CD4-positive, alpha-beta T cell treated with Interferon gamma for 1 hour (primary cell): Measurements from ENCODE around the gene PTH2.
"Not testable (repeated sequence)": the region's sequence is repeated elsewhere in the genome, so short reads cannot be mapped to it uniquely, and the experiment has no call there.

ENCODE experiments used
- DNase-seq: peaks from one replicate; pipeline ENCODE4 v3.0.0-alpha.2; 2020

PTH2 gene

GRCh38 chr19:49447485-49448431 is 24.5 kb upstream of the PTH2 start:
- no peak for DNase-seq

GRCh38 chr19:49445997-49446396 is 22.8 kb upstream of the PTH2 start:
- DNase-seq, result no peak

DNA sequence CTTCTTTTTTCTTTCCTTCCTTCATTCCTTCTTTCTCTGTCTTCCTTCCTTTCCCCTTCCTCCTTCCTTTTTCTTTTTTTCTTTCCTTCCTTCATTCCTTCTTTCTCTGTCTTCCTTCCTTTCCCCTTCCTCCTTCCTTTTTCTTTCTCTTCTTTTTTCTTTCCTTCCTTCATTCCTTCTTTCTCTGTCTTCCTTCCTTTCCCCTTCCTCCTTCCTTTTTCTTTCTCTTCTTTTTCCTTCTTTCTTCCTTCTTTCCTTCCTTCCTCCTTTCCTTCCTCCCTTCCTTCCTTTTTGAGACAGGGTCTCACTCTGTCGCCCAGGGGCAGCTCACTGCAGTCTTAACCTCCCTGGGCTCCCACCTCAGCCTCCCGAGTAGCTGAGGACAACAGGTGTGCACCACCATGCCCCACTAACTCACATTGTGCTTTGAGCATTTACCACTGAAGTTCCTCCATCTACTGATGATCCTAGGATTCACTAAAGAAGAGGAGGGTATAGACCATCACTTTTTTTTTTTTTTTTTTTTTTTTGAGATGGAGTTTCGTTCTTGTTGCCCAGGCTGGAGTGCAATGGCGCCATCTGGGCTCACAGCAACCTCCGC is 21.0 kb upstream of the PTH2 start:
- not testable (repeated sequence) for DNase-seq

- peak; percentile 92 for DNase-seq
These were observed 20.3 kb upstream of the PTH2 start for GRCh38 chr19:49443366-49444099.

DNA sequence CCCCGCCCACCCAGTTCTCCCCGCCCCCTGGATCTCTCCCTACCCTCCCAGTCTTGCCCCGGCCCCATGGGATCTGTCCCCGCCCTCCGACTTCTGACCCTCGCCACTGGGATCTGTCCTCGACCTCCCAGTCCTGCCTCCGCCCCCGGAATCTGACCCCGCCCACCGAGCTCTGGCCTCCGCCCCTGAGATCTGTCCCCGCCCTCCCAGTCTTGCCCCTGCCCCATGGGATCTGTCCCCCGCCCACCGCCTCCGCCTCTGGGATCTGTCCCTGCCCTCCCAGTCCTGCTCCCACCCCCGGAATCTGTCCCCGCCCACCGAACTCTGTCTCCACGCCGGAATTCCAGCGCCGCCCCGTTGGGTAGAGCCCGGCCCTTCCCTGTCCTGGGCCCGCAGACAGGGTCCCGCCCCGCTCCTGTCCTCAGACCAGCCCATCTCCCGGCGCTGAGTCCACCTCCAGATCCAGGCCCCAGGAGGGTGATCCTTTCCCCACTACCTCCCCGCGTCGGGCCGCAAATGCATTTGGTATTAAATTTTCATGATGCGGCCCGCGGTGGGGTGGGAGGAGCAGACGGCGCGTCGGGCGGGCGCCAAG is 19.6 kb upstream of the PTH2 start:
- DNase-seq, result peak; percentile 42

GRCh38 chr19:49442354-49442753 is 19.1 kb upstream of the PTH2 start:
- DNase-seq, result no peak

DNA sequence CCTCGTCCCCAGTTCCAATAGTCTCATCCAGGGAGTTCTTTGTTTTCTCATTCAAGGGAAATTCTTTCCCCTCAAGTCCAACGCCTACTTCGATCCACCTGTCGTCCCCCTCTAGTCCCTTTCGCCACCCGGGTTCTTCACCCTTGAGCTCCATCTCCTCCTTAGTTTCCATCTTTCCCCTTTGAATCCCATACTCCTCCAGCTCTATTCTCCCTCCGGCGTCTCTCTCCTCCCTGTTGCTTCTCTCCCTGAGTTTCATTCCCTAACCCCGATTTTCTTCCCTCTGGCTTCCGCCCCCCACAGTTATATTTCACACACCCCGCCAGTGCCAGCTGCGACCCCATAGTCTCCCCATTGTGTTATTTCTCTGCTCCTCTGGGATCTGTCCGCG is 18.7 kb upstream of the PTH2 start:
- no peak for DNase-seq

DNA sequence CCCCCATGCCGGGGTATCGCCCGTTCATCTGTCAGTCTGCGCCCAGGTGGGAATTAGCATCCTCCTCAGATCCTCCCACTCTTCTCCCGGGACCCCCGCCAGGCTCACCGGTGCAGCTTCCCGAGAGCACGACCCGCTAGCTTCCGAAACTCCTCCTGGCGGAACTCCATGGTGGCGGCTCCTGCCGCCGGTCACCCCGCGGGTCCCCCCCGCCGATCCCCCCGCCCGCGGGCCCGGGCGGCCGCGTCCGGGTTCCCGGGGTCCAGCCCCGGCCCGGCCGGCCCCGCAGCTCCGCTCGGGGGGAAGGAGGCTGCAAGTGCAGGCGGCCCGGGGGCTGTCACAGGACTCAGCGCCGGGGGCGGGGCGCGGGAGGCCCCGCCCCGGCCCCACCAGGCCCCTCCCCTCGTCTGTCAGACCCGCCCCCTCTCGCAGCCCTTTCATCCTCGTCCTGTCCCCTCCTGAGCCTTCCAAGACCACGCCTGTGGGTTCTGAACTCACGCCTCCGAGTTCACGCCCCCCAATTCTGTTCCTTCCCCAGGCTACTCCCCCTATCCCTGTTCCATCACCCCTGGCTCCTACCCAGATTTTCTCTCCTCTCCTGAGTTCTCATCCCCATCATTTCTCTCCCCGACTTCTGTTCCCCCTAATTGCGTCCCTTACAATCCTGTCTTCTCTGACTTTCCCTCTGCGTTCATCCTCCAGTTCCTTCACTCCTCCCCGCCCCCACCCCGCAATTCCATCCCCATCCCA is 18.1 kb upstream of the PTH2 start, which contains the start of gene SLC17A7:
TSS of gene SLC17A7 (minus strand) at position 318 of the 750 bp plus-strand sequence. CDS start at position 170, 148 bp downstream.
- peak; percentile 39 for DNase-seq

DNA sequence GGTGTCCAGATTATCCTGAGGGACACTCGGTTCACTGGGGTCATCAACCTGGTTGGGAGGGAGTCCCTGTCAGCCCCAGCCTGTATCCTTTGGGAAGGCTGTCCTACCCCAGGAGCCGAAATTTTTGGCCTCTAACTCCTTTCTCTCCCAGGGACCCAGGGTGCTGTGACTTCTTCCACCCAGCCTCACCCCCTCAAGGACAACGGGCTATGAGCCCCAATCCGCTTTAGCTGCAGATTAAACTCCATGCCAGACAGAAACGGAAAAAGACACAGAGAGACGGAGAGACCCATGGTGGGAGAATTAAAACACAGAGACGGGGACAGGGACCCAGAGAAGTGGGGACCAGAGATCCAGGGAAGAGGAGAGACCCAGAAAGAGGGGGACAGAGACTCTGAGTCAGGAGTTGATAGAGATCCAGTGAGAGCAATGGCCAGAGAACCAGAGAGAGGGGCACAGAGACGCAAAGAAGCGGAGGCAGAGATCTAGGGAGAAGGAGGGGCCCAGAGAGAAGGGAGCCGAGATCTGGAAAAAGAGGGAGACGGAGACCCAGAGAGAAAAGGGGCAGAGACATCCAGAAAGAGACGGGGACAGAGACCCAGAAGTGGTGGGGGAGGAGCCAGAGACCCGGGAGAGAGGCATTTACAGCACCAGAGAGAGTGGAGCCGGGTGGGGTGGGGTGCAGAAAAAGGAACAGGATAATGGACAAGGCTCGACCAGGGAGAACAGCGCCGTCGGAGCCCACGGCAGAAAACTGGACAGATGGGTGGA is 17.4 kb upstream of the PTH2 start:
- DNase-seq, result no peak

DNA sequence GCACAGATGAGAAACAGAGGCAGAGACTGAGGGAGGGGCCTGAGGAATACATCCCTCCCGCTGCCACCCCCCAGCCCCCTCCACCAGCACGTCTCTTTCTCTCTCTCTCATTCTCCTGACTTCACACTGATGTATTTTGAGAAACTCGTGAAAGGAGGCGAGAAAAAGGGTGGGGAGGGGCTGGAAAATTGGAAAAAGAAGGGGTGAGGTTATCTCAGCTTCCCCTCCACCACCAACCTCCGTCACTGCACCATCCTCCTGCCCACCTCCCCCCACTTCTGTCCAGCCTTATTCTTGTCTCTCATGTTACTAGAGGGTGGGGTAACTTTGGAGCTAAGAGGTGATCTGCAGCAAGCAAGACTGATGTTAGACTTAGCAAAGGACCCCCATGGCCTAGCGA is 16.6 kb upstream of the PTH2 start:
- no peak for DNase-seq

DNA sequence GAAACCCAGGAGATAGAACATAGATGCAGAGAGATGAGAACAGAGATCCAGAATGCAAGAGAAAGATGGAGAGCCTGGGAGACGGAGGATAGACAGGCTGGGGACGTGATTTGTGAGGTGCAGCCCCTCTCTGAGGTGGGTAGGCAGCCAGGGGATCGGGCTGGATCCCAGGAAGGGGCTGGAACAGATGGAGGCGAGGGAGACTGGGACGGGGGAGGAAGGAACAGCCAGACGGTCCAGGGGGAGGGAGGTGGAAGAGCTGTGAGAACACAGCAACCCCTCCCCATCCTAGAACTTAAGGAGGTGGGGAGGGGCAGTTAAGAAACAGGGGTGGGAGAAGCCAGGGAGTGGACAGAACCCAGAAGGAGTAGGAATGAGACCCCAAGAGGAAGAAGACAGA is 15.0 kb upstream of the PTH2 start:
- DNase-seq, result no peak

GRCh38 chr19:49437231-49437630 is 14.0 kb upstream of the PTH2 start:
- no peak for DNase-seq

DNA sequence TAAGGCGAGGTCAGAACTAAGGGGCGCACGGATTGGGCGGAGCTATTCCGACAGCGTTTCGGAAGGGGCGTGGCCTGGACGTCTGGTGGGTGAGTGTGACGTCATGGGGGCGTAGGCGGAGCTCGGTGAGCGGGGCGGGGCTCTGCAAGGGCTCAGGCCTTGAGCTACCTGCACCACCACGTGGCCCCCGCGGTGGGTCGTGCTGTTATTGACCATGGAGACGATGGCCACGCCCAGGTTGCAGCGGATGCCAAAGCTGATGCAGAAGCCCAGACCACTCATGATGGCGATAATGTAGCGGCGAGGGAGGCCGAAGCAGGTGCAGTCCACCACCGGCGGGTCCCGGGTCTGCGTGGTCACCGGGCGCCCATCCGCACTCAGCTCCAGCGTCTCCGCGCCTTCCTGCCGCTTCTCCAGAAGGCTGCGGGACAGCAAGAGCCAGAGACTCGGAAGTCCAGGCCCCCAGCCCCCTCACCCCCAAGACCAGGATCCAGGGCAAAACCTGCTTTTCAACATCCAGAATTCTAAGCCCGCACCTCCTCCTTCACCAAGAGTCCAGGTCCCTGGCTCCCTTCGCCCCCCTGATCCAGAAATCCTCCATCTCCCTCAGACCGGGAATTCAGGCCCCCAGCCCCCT is 13.3 kb upstream of the PTH2 start:
- DNase-seq, result peak; percentile 53

- DNase-seq, result no peak
These were observed 12.4 kb upstream of the PTH2 start for GRCh38 chr19:49435670-49436069.

DNA sequence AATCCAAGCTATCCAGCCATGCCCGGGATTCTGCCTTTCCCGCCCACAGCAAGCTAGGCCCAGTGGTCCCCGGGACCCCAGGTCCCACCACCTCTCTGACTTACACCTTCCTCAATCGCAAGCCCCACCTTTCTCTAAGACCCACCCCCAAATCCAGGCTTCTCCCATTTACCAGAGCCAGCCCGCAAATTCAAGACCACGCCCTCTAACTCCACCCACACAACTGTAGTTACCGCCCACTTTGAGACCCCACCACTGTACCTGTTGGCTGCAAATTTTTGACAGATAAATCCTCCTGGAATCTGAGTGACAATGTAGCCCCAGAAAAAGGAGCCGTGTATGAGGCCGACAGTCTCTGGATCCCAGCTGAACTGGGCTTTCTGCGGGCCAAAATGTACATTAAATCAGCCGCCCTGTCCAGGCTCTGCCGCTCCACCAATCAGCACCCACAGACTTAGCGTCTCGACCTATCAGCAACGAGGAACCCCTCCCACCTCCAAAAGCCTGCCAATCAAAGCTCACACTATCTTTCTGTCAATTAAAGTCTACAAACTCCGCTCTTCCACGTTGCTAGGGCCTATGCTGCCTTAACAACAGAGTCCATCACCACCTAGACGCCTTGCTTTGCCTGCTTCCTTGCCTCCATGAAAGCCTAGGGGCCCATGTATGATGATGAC is 11.8 kb upstream of the PTH2 start:
- no peak for DNase-seq

DNA sequence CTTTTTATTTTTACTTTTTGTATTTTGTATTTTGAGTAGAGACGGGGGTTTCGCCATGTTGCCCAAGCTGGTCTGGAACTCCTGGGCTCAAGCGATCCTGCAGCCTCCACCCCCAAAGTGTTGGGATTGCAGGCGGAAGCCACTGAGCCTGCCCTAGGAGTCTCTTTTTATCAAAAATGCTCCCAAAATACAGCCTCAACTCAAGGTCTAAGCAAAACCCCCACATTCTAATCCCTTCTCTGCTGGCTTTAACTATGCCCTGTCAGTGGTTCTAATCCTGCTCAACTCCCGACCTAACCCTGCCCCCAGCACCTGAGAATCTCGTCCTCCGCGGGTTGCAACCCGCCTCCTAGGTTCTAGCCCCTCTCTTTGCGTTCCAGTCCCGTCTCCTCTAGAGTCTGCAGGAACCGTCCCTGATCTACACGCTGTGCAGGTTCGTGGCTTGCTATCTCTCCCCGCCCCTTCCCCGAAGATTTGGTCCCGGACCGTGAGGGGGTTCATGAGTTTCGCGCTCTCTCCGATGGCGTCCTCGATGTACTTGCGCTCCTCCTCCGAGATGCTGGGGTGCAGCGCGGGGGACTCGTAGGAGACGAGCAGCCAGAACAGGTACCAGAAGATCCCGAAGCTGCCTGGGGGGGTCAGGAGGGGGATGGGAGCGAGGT is 10.1 kb upstream of the PTH2 start:
- no peak for DNase-seq

DNA sequence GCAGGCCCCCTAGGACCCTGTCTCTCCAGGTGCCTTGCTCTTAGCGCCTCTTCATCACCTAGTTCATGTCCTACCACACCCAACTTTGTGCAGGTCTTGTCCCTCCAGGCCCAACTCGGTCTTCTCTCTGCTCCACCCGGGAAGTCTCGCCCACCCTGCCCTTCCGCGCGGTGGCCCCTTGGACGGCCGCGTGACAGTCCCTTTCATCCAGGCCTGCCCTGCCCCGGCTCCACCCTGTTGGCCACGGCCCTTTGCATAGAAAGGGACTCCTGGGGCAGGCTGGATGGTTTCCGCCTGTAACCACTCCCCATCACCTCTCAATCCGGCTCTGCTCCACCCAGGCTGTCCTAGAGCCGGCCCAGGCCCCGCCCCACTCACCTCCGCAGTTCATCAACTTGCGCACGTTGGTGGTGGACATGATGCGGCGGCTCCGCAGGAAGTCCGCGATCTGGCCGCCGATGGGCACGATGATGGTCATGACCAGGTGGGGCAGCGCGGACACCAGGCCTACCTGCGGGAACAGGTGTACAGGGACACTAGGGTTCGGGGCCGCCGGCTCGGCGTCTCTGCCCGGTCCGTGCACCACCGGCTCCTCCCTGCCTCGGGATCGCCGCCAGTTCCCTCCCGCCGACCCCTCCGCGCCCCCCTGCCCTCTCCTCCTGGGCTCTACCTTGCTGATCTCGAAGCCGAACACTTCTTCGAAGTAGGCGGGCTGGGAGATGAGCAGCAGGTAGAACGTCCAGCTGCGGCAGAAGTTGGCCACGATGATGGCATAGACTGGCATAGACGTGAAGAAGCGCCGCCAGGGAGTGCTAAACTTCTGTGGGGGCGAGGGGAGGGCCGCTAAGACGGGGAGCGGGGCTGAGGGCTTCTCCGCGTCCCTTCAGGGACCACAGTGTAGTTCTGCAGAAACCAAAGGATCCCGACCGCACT is 9.2 kb upstream of the PTH2 start:
- no peak for DNase-seq

- no peak for DNase-seq
These were observed 8.1 kb upstream of the PTH2 start for GRCh38 chr19:49431330-49431749.
